DOHH2 (cell line): ENCODE measurements around the gene SIDT1.

Experiments used
- H3F3A ChIP-seq: fragments of 200-600 bp; sonication (generic), shearing (Covaris generic); 2 replicates; pipeline ENCODE4 v1.6.0; 2016; ENCODE audit warnings: antibody characterized with exemption, mild to moderate bottlenecking; ENCODE audit not compliant: control insufficient read depth, insufficient read depth
- H3K27ac ChIP-seq: fragments of 200-600 bp; sonication (generic); 2 replicates; pipeline ENCODE4 v1.5.1; 2014; ENCODE audit warnings: low read depth, mild to moderate bottlenecking, low read length, moderate library complexity
- H3K27me3 ChIP-seq: fragments of 200-600 bp; sonication (generic); 2 replicates; pipeline ENCODE4 v1.6.1; 2014; ENCODE audit warnings: mild to moderate bottlenecking, low read length, mixed read lengths; ENCODE audit not compliant: control insufficient read depth
- H3K36me3 ChIP-seq: fragments of 200-600 bp; sonication (generic); 2 replicates; pipeline ENCODE4 v1.6.1; 2014; ENCODE audit warnings: mild to moderate bottlenecking, low read length, moderate library complexity, mixed read lengths; ENCODE audit not compliant: control insufficient read depth
- H3K4me1 ChIP-seq: fragments of 200-600 bp; sonication (generic); 2 replicates; pipeline ENCODE4 v1.6.1; 2014; ENCODE audit warnings: mild to moderate bottlenecking, low read length, mixed read lengths; ENCODE audit not compliant: control insufficient read depth
- H3K4me2 ChIP-seq: fragments of 200-600 bp; sonication (generic); 2 replicates; pipeline ENCODE4 v1.6.0; 2014; ENCODE audit warnings: mild to moderate bottlenecking, low read length, moderate library complexity
- H3K4me3 ChIP-seq: fragments of 200-600 bp; sonication (generic); 2 replicates; pipeline ENCODE4 v1.5.1; 2014; ENCODE audit warnings: mild to moderate bottlenecking, low read length, mixed read lengths
- H3K79me2 ChIP-seq: fragments of 200-600 bp; sonication (generic); 2 replicates; pipeline ENCODE4 v1.6.1; 2014; ENCODE audit warnings: mild to moderate bottlenecking, low read length, mixed read lengths; ENCODE audit not compliant: control insufficient read depth
- H3K9me2 ChIP-seq: fragments of 200-600 bp; sonication (generic); replicated peaks from 2 replicates; pipeline ENCODE4 v1.6.1; 2014; ENCODE audit warnings: mild to moderate bottlenecking, low read length, mixed read lengths; ENCODE audit not compliant: control insufficient read depth
- H3K9me3 ChIP-seq: fragments of 200-600 bp; sonication (generic); 2 replicates; pipeline ENCODE4 v1.6.1; 2014; ENCODE audit warnings: antibody characterized with exemption, low read length, mixed read lengths; ENCODE audit not compliant: control insufficient read depth, insufficient read depth
- H4K20me1 ChIP-seq: fragments of 200-600 bp; sonication (generic); 2 replicates; pipeline ENCODE4 v1.6.0; 2014; ENCODE audit warnings: low read depth, mild to moderate bottlenecking, antibody characterized with exemption, low read length, moderate library complexity; ENCODE audit not compliant: control insufficient read depth, insufficient read depth
- EZH2phosphoT487 ChIP-seq: fragments of 200-600 bp; sonication (generic); IDR thresholded peaks from 2 replicates; pipeline ENCODE4 v1.6.1; 2017; ENCODE audit warnings: borderline replicate concordance, mild to moderate bottlenecking, antibody characterized with exemption, low read length, moderate library complexity, mixed read lengths
- TF ChIP-seq, protein P1 (sequence below): fragments of 200-600 bp; sonication (generic); IDR thresholded peaks from one replicate; pipeline ENCODE4 v1.5.1; 2014; ENCODE audit warnings: antibody characterized with exemption, mild to moderate bottlenecking, low read depth, low read length; ENCODE audit not compliant: poor library complexity, severe bottlenecking

Gene SIDT1

DNA sequence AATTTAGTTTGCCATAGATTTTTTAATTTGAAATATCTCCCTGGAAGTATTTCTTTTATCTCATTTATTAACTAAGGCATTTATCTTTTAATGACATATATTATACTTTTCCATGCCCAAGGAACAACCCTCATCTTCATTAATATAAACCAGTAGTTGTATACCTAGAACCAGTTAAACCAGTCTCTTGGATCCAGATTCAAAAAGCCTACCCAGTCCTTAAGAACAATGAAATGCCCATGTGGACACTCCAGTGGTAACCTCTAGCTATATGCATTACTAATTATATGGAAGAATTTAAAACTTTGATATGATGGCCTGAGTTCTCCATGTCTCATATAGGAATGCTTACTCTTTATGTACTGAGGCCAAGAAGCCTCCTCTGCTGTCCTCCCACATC lies 4.8 kb downstream of the SIDT1 start:
- Histone ChIP-seq H3K4me1 (peaks cover 18% of the 10 kb centered on the region), H3K27me3 (peaks cover 34% of the 10 kb centered on the region), H3K4me3 (no peak overlapping the region), H3K9me2 (no peaks in the 10 kb centered on the region), H3K36me3 (no peaks in the 10 kb centered on the region), H3K79me2 (no peaks in the 10 kb centered on the region), H3F3A (no peaks in the 10 kb centered on the region), H3K4me2 (no peak overlapping the region), H3K27ac (no peak overlapping the region), H3K9me3 (no peaks in the 10 kb centered on the region), H4K20me1 (no peaks in the 10 kb centered on the region)
- TF ChIP-seq, protein P1, sequence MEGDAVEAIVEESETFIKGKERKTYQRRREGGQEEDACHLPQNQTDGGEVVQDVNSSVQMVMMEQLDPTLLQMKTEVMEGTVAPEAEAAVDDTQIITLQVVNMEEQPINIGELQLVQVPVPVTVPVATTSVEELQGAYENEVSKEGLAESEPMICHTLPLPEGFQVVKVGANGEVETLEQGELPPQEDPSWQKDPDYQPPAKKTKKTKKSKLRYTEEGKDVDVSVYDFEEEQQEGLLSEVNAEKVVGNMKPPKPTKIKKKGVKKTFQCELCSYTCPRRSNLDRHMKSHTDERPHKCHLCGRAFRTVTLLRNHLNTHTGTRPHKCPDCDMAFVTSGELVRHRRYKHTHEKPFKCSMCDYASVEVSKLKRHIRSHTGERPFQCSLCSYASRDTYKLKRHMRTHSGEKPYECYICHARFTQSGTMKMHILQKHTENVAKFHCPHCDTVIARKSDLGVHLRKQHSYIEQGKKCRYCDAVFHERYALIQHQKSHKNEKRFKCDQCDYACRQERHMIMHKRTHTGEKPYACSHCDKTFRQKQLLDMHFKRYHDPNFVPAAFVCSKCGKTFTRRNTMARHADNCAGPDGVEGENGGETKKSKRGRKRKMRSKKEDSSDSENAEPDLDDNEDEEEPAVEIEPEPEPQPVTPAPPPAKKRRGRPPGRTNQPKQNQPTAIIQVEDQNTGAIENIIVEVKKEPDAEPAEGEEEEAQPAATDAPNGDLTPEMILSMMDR = no peak
- no peak for TF ChIP-seq EZH2phosphoT487

DNA sequence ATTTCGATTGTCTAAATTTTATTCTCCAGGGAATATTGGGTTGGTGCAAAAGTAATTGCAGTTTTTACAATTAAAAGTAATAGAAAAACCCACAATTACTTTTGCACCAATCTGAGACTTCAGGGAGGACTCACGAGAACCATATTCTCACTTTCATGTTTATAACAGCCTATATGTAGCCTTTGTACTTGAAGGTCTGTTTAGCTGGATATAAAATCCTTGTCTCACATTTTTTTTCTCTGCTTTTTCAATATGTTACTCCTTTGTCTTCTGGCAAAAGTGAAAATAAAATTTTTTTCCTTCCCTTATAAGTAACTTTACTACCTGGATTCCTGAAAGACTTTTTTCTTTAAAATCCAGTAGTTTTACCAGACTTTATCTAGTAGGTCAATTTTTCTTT lies 9.2 kb downstream of the SIDT1 start:
- TF ChIP-seq, protein P1 = no peak
- TF ChIP-seq EZH2phosphoT487 = no peak
- no peaks in the 10 kb centered on the region for H3K9me3 ChIP-seq
- H3F3A ChIP-seq = no peaks in the 10 kb centered on the region
- H3K79me2 ChIP-seq = no peaks in the 10 kb centered on the region
- no peak overlapping the region for H3K27ac ChIP-seq
- H3K9me2 ChIP-seq = no peaks in the 10 kb centered on the region
- H3K36me3 ChIP-seq = no peaks in the 10 kb centered on the region
- H3K4me2 ChIP-seq = no peak overlapping the region
- H3K4me3 ChIP-seq = no peak overlapping the region
- no peaks in the 10 kb centered on the region for H3K4me1 ChIP-seq
- no peaks in the 10 kb centered on the region for H4K20me1 ChIP-seq
- H3K27me3 ChIP-seq = no peaks in the 10 kb centered on the region

DNA sequence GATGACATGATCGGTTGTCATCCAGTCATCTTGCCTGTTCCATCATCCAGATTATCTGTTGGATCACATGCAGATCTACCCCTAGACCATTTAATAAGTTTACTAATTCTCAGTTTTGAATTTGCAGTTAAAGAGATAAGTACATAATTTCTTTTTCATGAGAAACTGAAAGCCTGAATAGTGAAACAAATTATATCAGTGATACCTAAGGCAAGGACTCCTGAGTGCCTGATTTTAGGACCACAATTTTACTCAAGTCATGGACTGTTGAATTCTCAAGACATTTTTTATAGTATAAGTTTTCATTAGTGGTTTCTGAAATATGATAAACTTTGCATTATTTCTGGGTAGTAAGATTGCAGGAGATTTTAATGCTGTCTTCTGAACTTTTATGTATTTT lies 13.2 kb downstream of the SIDT1 start:
- no peak overlapping the region for H3K4me2 ChIP-seq
- H3K9me2 ChIP-seq = no peaks in the 10 kb centered on the region
- peaks cover 6% of the 10 kb centered on the region; the same call in 1 of the 2 replicates for H3K27me3 ChIP-seq
- H3K79me2 ChIP-seq = no peaks in the 10 kb centered on the region
- H3K4me1 ChIP-seq = no peaks in the 10 kb centered on the region
- H3K36me3 ChIP-seq = no peaks in the 10 kb centered on the region
- no peaks in the 10 kb centered on the region for H4K20me1 ChIP-seq
- TF ChIP-seq, protein P1 = no peak
- no peak for TF ChIP-seq EZH2phosphoT487
- no peaks in the 10 kb centered on the region for H3F3A ChIP-seq
- H3K27ac ChIP-seq = no peak overlapping the region
- no peak overlapping the region for H3K4me3 ChIP-seq
- no peaks in the 10 kb centered on the region for H3K9me3 ChIP-seq

DNA sequence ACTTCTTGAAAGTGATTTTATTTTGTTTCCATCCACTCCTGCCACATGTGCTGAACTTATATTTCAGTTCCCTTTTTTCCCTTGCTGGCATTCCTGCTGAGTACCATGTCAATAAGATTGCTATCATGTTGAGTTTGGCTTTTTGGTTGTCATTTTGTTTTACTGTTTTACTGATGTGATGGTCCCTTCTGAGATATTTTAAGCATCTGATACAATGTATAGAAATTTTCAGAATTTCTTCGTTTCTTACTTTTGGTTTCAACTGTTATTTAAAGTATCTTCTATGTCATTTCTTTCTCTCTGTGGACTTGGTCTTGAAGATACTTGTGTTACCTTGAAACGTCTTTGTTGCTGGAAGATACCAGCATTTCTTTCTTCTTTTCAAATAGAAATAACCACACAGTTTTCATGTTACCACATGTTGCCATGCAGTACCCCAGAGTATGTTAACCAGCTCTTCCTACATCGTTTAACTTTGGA lies 14.1 kb downstream of the SIDT1 start:
- H3K27me3 ChIP-seq = peaks cover 6% of the 10 kb centered on the region; the same call in 1 of the 2 replicates
- TF ChIP-seq, protein P1 = no peak
- no peak for TF ChIP-seq EZH2phosphoT487
- H3K9me2 ChIP-seq = no peaks in the 10 kb centered on the region
- no peaks in the 10 kb centered on the region for H3K9me3 ChIP-seq
- H3K27ac ChIP-seq = no peak overlapping the region
- no peak overlapping the region for H3K4me3 ChIP-seq
- H4K20me1 ChIP-seq = no peaks in the 10 kb centered on the region
- no peak overlapping the region for H3K4me2 ChIP-seq
- no peaks in the 10 kb centered on the region for H3K79me2 ChIP-seq
- H3K4me1 ChIP-seq = no peaks in the 10 kb centered on the region
- H3K36me3 ChIP-seq = no peaks in the 10 kb centered on the region
- H3F3A ChIP-seq = no peaks in the 10 kb centered on the region
